Esophagus muscularis mucosa (tissue), 4 donors: ENCODE measurements around the gene PLEKHM2.

Experiments used
- CTCF ChIP-seq, 3 experiments: fragments of 200-600 bp in 2 of 3; fragments of 450-650 bp in 1 of 3; sonication (generic) in 2 of 3; IDR thresholded peaks; one replicate each; pipeline ENCODE4 v1.5.1; 2017 to 2019; ENCODE audit warnings: antibody characterized with exemption in 3 of 3, mild to moderate bottlenecking in 2 of 3, moderate library complexity in 1 of 3
- EP300 ChIP-seq: sonication (generic); formaldehyde crosslinking; IDR thresholded peaks from one replicate; pipeline ENCODE4 v1.6.1; 2017; ENCODE audit warnings: antibody characterized with exemption
- POLR2A ChIP-seq: fragments of 450-650 bp; IDR thresholded peaks from one replicate; pipeline ENCODE4 v1.6.1; 2017; ENCODE audit warnings: antibody characterized with exemption, moderate library complexity, mild to moderate bottlenecking, low read depth
- POLR2AphosphoS5 ChIP-seq, 2 donors: sonication (generic); formaldehyde crosslinking; IDR thresholded peaks; one replicate each; pipeline ENCODE4 v1.6.1; 2017; ENCODE audit warnings: antibody characterized with exemption in 2 of 2

DNA sequence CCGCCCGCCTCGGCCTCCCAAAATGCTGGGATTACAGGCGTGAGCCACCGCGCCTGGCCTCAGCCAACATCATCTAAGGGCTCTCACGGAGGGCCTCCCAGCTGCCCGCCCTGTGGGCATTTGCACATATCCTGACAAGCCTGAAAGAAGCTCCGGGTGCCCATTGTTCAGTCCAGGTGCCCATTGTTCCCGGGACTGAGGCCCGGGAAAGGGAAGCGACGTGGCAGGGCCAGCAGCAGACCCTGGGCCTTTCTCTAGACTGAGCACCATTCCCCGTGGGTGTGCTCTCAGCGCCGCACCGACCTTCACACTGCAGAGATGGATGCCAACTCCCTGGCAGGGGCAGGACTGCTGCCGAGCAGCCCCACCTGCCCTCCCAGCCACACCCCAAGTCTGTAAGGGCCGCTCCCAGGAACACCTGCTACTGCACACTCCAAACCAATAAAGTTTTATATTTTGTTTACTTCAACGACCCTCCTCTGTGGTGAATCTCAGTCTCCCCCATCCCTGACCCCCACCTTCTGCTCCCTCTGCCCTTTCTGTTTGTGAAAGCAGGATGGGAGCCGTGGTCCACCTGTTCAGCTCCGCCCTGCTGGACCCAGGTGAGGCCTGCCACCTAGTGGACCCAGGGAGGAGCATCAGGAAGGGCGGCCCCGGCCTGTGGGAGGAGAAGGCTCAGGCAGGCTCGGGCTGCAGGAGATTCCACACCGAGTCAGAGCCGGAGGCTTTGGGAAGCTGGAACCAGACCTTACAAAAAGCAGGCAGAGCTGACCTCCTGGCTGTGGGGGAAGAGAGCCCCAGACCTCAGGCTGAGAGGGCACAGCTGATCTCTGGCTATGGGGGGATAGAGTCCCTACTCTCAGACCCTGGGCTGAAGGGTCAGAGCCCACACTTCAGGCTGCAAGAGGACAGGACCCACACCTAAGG, 57.1 kb downstream of the PLEKHM2 start:
- TF ChIP-seq POLR2A (no peak), CTCF (IDR thresholded peaks at IDR 0.05) (peak; percentile 73 to 88 (median 86)), EP300 (no peak), POLR2AphosphoS5 (IDR thresholded peaks at IDR 0.05) (peak in 1 of 2 donors; percentile 47)
